NCI-H226 (cell line): ENCODE measurements around the gene WWOX.

ENCODE experiments used
- DNase-seq: peaks from one replicate; pipeline ENCODE4 v3.0.0-alpha.2; 2015

Gene WWOX

GRCh38 chr16:78751601-78752000, 652.1 kb downstream of the WWOX start:
- no peak for DNase-seq

GRCh38 chr16:78754713-78755112, 655.3 kb downstream of the WWOX start:
- no peak for DNase-seq

- no peak for DNase-seq
Observed at GRCh38 chr16:78755751-78756661, 656.6 kb downstream of the WWOX start.

- DNase-seq: no peak
Observed at GRCh38 chr16:78759596-78759995, 660.1 kb downstream of the WWOX start.

- DNase-seq: no peak
Observed at GRCh38 chr16:78760611-78761010, 661.2 kb downstream of the WWOX start.

- no peak for DNase-seq
Observed at GRCh38 chr16:78761427-78761826, 662.0 kb downstream of the WWOX start.

GRCh38 chr16:78762222-78762621, 662.8 kb downstream of the WWOX start:
- DNase-seq: no peak

- DNase-seq: no peak
Observed at GRCh38 chr16:78763821-78764440, 664.5 kb downstream of the WWOX start.

- no peak for DNase-seq
Observed at GRCh38 chr16:78764478-78764877, 665.0 kb downstream of the WWOX start.

- DNase-seq: no peak
Observed at GRCh38 chr16:78768226-78768625, 668.8 kb downstream of the WWOX start.

- no peak for DNase-seq
Observed at GRCh38 chr16:78768718-78769117, 669.3 kb downstream of the WWOX start.

GRCh38 chr16:78770353-78771091, 671.1 kb downstream of the WWOX start:
- peak; percentile 79 for DNase-seq

GRCh38 chr16:78773291-78773702, 673.8 kb downstream of the WWOX start:
- DNase-seq: no peak

- DNase-seq: no peak
Observed at GRCh38 chr16:78773706-78774105, 674.3 kb downstream of the WWOX start.

- DNase-seq: no peak
Observed at GRCh38 chr16:78775161-78775561, 675.7 kb downstream of the WWOX start.

- DNase-seq: no peak
Observed at GRCh38 chr16:78778101-78779004, 678.9 kb downstream of the WWOX start.

GRCh38 chr16:78780808-78781207, 681.4 kb downstream of the WWOX start:
- DNase-seq: no peak

- no peak for DNase-seq
Observed at GRCh38 chr16:78782572-78782971, 683.1 kb downstream of the WWOX start.

- DNase-seq: no peak
Observed at GRCh38 chr16:78783570-78784079, 684.2 kb downstream of the WWOX start.

- DNase-seq: no peak
Observed at GRCh38 chr16:78784771-78785170, 685.3 kb downstream of the WWOX start.

- no peak for DNase-seq
Observed at GRCh38 chr16:78785218-78785617, 685.8 kb downstream of the WWOX start.

GRCh38 chr16:78786635-78787034, 687.2 kb downstream of the WWOX start:
- DNase-seq: peak; percentile 80
